NT2/D1 (cell line): ENCODE results near the gene BRINP2.

Experiments
- DNase-seq: peaks from one replicate; pipeline ENCODE4 v3.0.0-alpha.2; 2011; ENCODE audit warnings: low read depth, low spot score
- H3K27me3 ChIP-seq: 2 replicates; pipeline ENCODE4 v1.6.0; 2011; ENCODE audit warnings: mild to moderate bottlenecking; ENCODE audit not compliant: insufficient read length, insufficient read depth
- H3K36me3 ChIP-seq: 2 replicates; pipeline ENCODE4 v1.6.1; 2011; ENCODE audit warnings: mild to moderate bottlenecking, low read length, mixed read lengths; ENCODE audit not compliant: insufficient read depth, insufficient read length
- H3K4me1 ChIP-seq: 2 replicates; pipeline ENCODE4 v1.5.1; 2011; ENCODE audit not compliant: insufficient read depth, insufficient read length
- H3K4me3 ChIP-seq: 2 replicates; pipeline ENCODE4 v1.5.1; 2011; ENCODE audit warnings: low read depth; ENCODE audit not compliant: insufficient read length
- H3K9ac ChIP-seq: 2 replicates; pipeline ENCODE4 v1.6.0; 2011; ENCODE audit warnings: low read depth; ENCODE audit not compliant: insufficient read length
- H3K9me3 ChIP-seq: 2 replicates; pipeline ENCODE4 v1.5.1; 2011; ENCODE audit warnings: mild to moderate bottlenecking, low read length; ENCODE audit not compliant: insufficient read depth
- SUZ12 ChIP-seq: IDR thresholded peaks from 2 replicates; pipeline ENCODE4 v1.6.1; 2011; ENCODE audit not compliant: insufficient read length, insufficient read depth; ENCODE audit errors: extremely low read depth
- YY1 ChIP-seq: IDR thresholded peaks from 2 replicates; pipeline ENCODE4 v1.6.1; 2011; ENCODE audit not compliant: insufficient read length, insufficient read depth
- ZNF274 ChIP-seq: IDR thresholded peaks from 2 replicates; pipeline ENCODE4 v1.6.1; 2011; ENCODE audit warnings: mild to moderate bottlenecking, low read depth, low read length

BRINP2 gene

GRCh38 chr1:177208920-177209319, 38.2 kb downstream of the BRINP2 start:
- no peaks in the 10 kb centered on the region for H3K9me3 ChIP-seq
- DNase-seq: no peak
- TF ChIP-seq SUZ12 (no peak), YY1 (no peak), ZNF274 (no peak)
- no peaks in the 10 kb centered on the region for H3K27me3 ChIP-seq
- no peak overlapping the region for H3K9ac ChIP-seq
- no peaks in the 10 kb centered on the region for H3K36me3 ChIP-seq
- H3K4me3 ChIP-seq: no peak overlapping the region
- peaks cover 4% of the 10 kb centered on the region for H3K4me1 ChIP-seq

DNA sequence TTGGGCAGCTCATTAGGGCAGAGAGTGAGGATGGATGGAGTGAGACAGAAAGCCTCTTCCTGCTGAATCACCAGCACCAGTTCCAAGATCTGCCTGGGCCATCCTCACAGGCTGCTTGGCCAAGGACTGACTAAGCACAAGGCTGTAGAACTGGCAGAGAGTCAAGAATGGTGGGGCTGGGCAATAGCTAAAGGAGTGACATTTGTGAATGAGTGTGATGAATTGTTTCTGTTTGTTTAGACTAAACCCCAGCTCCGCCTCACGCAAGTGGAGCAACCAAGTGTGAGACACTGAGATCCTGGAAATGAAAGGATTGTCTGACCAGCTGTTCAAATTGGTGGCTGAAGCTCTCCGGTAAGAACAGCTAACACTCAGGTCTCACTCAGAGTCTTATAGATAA, 38.6 kb downstream of the BRINP2 start:
- H3K27me3 ChIP-seq: no peaks in the 10 kb centered on the region
- TF ChIP-seq SUZ12 (no peak), YY1 (no peak), ZNF274 (no peak)
- DNase-seq: no peak
- H3K9ac ChIP-seq: no peak overlapping the region
- H3K36me3 ChIP-seq: no peaks in the 10 kb centered on the region
- peaks cover 4% of the 10 kb centered on the region for H3K4me1 ChIP-seq
- H3K9me3 ChIP-seq: no peaks in the 10 kb centered on the region
- H3K4me3 ChIP-seq: no peak overlapping the region

DNA sequence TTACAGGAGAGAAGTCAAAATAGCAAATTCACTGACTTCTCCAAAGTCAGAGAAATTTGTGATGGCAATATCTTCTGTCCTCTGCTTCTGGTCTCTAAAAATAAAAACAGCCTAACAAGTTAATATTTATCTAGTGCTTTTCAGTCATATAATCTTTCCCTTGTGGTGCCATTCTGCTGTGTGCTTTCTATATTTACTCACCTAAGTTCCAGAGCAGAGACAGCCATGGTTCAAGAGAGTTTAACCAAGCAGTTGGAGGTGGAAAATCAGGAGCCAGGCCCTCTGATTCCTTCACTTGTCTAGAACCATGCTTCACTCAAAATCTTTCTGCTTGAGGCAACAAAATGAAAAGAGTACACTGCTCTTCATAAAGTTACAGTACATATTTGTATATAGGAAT, 39.3 kb downstream of the BRINP2 start:
- no peaks in the 10 kb centered on the region for H3K9me3 ChIP-seq
- DNase-seq: no peak
- no peaks in the 10 kb centered on the region for H3K27me3 ChIP-seq
- H3K4me1 ChIP-seq: peaks cover 4% of the 10 kb centered on the region
- TF ChIP-seq ZNF274: no peak
- no peaks in the 10 kb centered on the region for H3K36me3 ChIP-seq
- no peak overlapping the region for H3K4me3 ChIP-seq
- H3K9ac ChIP-seq: no peak overlapping the region

GRCh38 chr1:177211231-177211630, 40.5 kb downstream of the BRINP2 start:
- H3K4me3 ChIP-seq: no peak overlapping the region
- H3K27me3 ChIP-seq: no peaks in the 10 kb centered on the region
- H3K36me3 ChIP-seq: no peaks in the 10 kb centered on the region
- H3K9me3 ChIP-seq: peaks cover 4% of the 10 kb centered on the region; the same call in 1 of the 2 replicates
- TF ChIP-seq ZNF274: no peak
- TF ChIP-seq YY1: no peak
- TF ChIP-seq SUZ12: no peak
- peaks cover 4% of the 10 kb centered on the region for H3K4me1 ChIP-seq
- no peak overlapping the region for H3K9ac ChIP-seq
- DNase-seq: no peak

DNA sequence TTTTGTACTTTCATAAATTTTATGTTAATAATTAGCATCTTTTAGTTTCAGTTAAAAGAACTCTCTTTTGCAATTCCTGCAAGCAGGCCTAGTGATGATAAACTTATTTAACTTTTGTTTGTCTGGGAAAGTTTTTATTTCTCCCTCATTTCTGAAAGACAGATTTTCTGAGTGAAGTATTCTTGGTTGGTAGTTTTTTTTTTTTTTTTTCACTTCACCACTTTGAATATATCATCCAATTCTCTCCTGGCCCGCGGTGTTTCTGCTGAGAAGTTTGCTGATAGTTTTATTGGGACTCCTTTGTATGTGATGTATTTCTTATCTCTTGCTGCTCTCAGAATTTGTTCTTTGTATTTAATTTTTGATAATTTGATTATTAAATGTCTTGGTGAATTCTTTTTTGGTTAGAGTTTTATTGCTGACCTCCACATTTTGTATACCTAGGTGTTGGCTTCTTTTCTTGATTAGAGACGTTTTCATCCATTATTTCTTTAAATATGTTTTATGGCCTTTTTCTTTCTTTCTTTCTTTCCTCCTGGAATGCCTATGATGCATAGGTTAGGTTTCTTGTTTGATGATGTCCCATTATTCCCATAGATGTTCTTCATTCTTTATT, 45.9 kb downstream of the BRINP2 start:
- TF ChIP-seq ZNF274 (no peak), SUZ12 (no peak), YY1 (no peak)
- Histone ChIP-seq H3K27me3 (no peaks in the 10 kb centered on the region), H3K36me3 (no peaks in the 10 kb centered on the region), H3K4me1 (no peaks in the 10 kb centered on the region), H3K9ac (no peak overlapping the region), H3K4me3 (no peak overlapping the region), H3K9me3 (peaks cover 19% of the 10 kb centered on the region)
- no peak for DNase-seq

DNA sequence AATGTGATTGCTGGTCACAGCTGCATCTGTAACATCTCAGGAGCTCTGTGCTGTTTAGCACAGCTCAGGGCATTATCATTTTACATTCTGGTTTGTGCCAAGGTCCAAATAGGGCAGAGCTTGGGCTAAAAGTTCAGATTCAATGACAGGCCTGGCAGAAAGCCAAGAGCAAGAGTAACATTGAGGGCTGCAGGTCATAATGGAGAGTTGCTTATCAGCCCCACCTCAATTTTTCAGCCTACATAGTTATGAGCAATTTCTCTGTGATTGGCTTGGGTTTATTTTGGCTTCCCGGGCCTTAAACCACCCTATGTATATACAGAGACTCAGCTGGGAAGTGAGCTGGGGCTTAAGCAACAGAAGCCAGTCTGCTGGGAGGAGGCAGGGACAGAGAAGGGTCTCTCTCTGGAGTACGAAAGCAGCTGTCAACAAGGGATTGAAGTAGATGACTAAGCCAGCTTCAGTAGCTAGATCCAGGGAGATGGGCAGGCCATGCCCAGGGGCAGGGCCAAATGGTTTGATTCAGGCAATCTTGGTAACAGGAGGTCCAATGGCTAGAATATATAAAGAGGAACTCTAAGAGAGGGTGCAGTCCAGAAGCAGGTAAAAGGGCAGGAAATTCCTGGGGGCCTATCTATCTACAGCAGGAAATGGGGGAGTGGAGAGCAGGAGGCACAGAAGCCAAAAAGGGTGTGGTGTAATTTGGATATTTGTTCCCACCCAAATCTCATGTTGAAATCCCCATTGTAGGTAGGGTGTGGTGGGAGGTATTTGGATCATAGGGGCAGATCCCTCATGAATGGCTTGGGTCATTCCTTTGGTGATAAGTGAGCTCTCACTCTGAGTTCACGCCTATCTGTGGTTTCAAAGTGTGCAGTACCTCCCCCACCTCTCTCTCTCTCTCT, 49.0 kb downstream of the BRINP2 start:
- H3K9ac ChIP-seq: no peak overlapping the region
- DNase-seq: no peak
- TF ChIP-seq ZNF274 (no peak), YY1 (no peak), SUZ12 (no peak)

GRCh38 chr1:177223359-177223758, 52.6 kb downstream of the BRINP2 start:
- Histone ChIP-seq H3K4me1 (no peaks in the 10 kb centered on the region), H3K4me3 (no peak overlapping the region), H3K9me3 (no peaks in the 10 kb centered on the region), H3K27me3 (no peaks in the 10 kb centered on the region), H3K9ac (no peak overlapping the region), H3K36me3 (no peaks in the 10 kb centered on the region)
- TF ChIP-seq SUZ12 (no peak), ZNF274 (no peak), YY1 (no peak)
- no peak for DNase-seq

More for the DNA sequence above, 49.0 kb downstream of the BRINP2 start:
- Histone ChIP-seq H3K4me1 (no peaks in the 10 kb centered on the region), H3K4me3 (no peak overlapping the region), H3K9me3 (peaks cover 19% of the 10 kb centered on the region), H3K27me3 (no peaks in the 10 kb centered on the region), H3K36me3 (no peaks in the 10 kb centered on the region)
